ENCODE measurements around the gene ROPN1. TPM values are rescaled to one million over a fixed set of nuclear protein-coding genes. Genes with fewer than 3 reads are reported as not detected.

The ROPN1 gene
- total and polyA plus RNA-seq, 2 of the 13 experiments (the other 11 are each of a cell fraction or from before 2014, with no cell fraction given) = not detected

GRCh38 chr3:123926396-123926795 lies 65.5 kb downstream of the ROPN1 start (continued):
- TF ChIP-seq CSRNP1 (CRISPR knock-in tag; IDR thresholded peaks at IDR 0.05) (no peak), KDM2A (CRISPR knock-in tag; IDR thresholded peaks at IDR 0.05; ENCODE audit: borderline replicate concordance, low read depth) (no peak), EHMT2 (IDR thresholded peaks at IDR 0.05; ENCODE audit: borderline replicate concordance, low read depth, low read length) (no peak), ZNF572 (CRISPR knock-in tag; IDR thresholded peaks at IDR 0.05) (no peak), ZBED4 (CRISPR knock-in tag; IDR thresholded peaks at IDR 0.05; ENCODE audit: borderline replicate concordance) (no peak), SKIL (CRISPR knock-in tag; IDR thresholded peaks at IDR 0.05; ENCODE audit: borderline replicate concordance) (no peak)

All from HepG2 (cell line).